DOHH2 (cell line): ENCODE measurements around the gene ADAMTS12.

Experiments
- CTCF ChIP-seq: fragments of 200-600 bp; sonication (generic); IDR thresholded peaks from one replicate; pipeline ENCODE4 v1.5.1; 2014; ENCODE audit warnings: antibody characterized with exemption, mild to moderate bottlenecking, low read depth, low read length; ENCODE audit not compliant: poor library complexity, severe bottlenecking
- EZH2phosphoT487 ChIP-seq: fragments of 200-600 bp; sonication (generic); IDR thresholded peaks from 2 replicates; pipeline ENCODE4 v1.6.1; 2017; ENCODE audit warnings: borderline replicate concordance, mild to moderate bottlenecking, antibody characterized with exemption, low read length, moderate library complexity, mixed read lengths

GRCh38 chr5:33848554-33848953 is 43.2 kb downstream of the ADAMTS12 start:
- TF ChIP-seq CTCF = no peak
- TF ChIP-seq EZH2phosphoT487 = no peak
